ENCODE results near the gene RNASEH1. TPM values are rescaled to one million over a fixed set of nuclear protein-coding genes. Genes with fewer than 3 reads are reported as not detected.

RNASEH1 gene
- total and polyA plus RNA-seq, 2 of the 13 experiments (the other 11 are each of a cell fraction or from before 2014, with no cell fraction given) = 14.5 to 57.4 TPM

GRCh38 chr2:3585261-3586109 lies 27.4 kb upstream of the RNASEH1 start (continued):
- TF ChIP-seq ZBED4 (CRISPR knock-in tag; IDR thresholded peaks at IDR 0.05; ENCODE audit: borderline replicate concordance) (no peak), ATF7-NPFF (CRISPR knock-in tag; IDR thresholded peaks at IDR 0.05; ENCODE audit: low read depth) (no peak; the same call in 1 of the 2 replicates), ZNF30 (CRISPR knock-in tag; IDR thresholded peaks at IDR 0.05) (no peak), HMG20A (CRISPR knock-in tag; IDR thresholded peaks at IDR 0.05; ENCODE audit: borderline replicate concordance) (no peak; the same call in 1 of the 2 replicates), IRF2 (CRISPR knock-in tag; IDR thresholded peaks at IDR 0.05) (0 out of 2 replicates have a peak, but pooled peaks have one; percentile 35), ZBTB7A (CRISPR knock-in tag; IDR thresholded peaks at IDR 0.05) (no peak), MED1 (CRISPR knock-in tag; IDR thresholded peaks at IDR 0.05) (peak; percentile 85), ATF1 (CRISPR knock-in tag; IDR thresholded peaks at IDR 0.05) (no peak), LBX2 (CRISPR knock-in tag; IDR thresholded peaks at IDR 0.05; ENCODE audit: borderline replicate concordance) (no peak), XRCC5 (optimal IDR thresholded peaks at IDR 0.05; ENCODE audit: low read length) (peak; percentile 71), PREB (CRISPR knock-in tag; IDR thresholded peaks at IDR 0.05) (no peak), ZNF264 (CRISPR knock-in tag; IDR thresholded peaks at IDR 0.05) (peak; percentile 19; the same call in 1 of the 2 replicates), AGO2 (optimal IDR thresholded peaks at IDR 0.05; ENCODE audit: low read depth, low read length) (peak; percentile 52), ZHX1 (CRISPR knock-in tag; IDR thresholded peaks at IDR 0.05; ENCODE audit: low read depth) (no peak), FOXK1 (CRISPR knock-in tag; IDR thresholded peaks at IDR 0.05; ENCODE audit: borderline replicate concordance, low read depth) (peak; percentile 57; the same call in 1 of the 2 replicates), ZNF614 (CRISPR knock-in tag; IDR thresholded peaks at IDR 0.05; ENCODE audit: borderline replicate concordance) (no peak; the same call in 1 of the 2 replicates), ZNF24 (IDR thresholded peaks at IDR 0.05) (no peak), ZNF382 (CRISPR knock-in tag; IDR thresholded peaks at IDR 0.05; ENCODE audit: borderline replicate concordance) (no peak), AKAP8 (CRISPR knock-in tag; IDR thresholded peaks at IDR 0.05) (no peak), GTF2F1 (IDR thresholded peaks at IDR 0.05; ENCODE audit: low read length) (no peak)

Measured in HepG2 (cell line).